Measurements from ENCODE around the gene SFSWAP. TPM values are rescaled to one million over a fixed set of nuclear protein-coding genes. Genes with fewer than 3 reads are reported as not detected.

The SFSWAP gene
- total and polyA plus RNA-seq, 2 of the 8 experiments (the other 6 are each of a cell fraction or from before 2014, with no cell fraction given), result 36.5 to 49.5 TPM

DNA sequence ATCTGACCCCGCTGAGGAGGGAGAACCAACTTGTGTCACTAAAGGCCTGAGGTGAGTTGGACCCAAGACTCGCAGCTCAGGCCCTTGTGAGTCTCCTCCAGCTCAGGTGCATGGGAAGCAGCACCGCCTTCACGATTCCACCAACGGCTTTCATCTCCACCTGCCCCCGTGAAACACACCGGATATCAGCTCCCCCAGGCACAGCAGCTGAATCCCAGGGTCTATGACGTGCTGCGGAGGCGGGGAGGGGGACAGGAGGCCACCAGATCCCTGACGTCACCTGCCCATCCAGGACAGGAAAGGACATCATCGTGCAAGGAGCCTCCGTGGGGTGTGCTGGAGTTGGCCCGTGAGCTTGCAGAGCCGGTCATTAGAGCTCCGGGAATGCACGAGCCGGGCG lies 18.5 kb upstream of the SFSWAP start (continued):
- TF ChIP-seq, protein P1, sequence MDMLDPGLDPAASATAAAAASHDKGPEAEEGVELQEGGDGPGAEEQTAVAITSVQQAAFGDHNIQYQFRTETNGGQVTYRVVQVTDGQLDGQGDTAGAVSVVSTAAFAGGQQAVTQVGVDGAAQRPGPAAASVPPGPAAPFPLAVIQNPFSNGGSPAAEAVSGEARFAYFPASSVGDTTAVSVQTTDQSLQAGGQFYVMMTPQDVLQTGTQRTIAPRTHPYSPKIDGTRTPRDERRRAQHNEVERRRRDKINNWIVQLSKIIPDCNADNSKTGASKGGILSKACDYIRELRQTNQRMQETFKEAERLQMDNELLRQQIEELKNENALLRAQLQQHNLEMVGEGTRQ (IDR thresholded peaks at IDR 0.05; ENCODE audit: low read length), result no peak
- TF ChIP-seq, protein P2, sequence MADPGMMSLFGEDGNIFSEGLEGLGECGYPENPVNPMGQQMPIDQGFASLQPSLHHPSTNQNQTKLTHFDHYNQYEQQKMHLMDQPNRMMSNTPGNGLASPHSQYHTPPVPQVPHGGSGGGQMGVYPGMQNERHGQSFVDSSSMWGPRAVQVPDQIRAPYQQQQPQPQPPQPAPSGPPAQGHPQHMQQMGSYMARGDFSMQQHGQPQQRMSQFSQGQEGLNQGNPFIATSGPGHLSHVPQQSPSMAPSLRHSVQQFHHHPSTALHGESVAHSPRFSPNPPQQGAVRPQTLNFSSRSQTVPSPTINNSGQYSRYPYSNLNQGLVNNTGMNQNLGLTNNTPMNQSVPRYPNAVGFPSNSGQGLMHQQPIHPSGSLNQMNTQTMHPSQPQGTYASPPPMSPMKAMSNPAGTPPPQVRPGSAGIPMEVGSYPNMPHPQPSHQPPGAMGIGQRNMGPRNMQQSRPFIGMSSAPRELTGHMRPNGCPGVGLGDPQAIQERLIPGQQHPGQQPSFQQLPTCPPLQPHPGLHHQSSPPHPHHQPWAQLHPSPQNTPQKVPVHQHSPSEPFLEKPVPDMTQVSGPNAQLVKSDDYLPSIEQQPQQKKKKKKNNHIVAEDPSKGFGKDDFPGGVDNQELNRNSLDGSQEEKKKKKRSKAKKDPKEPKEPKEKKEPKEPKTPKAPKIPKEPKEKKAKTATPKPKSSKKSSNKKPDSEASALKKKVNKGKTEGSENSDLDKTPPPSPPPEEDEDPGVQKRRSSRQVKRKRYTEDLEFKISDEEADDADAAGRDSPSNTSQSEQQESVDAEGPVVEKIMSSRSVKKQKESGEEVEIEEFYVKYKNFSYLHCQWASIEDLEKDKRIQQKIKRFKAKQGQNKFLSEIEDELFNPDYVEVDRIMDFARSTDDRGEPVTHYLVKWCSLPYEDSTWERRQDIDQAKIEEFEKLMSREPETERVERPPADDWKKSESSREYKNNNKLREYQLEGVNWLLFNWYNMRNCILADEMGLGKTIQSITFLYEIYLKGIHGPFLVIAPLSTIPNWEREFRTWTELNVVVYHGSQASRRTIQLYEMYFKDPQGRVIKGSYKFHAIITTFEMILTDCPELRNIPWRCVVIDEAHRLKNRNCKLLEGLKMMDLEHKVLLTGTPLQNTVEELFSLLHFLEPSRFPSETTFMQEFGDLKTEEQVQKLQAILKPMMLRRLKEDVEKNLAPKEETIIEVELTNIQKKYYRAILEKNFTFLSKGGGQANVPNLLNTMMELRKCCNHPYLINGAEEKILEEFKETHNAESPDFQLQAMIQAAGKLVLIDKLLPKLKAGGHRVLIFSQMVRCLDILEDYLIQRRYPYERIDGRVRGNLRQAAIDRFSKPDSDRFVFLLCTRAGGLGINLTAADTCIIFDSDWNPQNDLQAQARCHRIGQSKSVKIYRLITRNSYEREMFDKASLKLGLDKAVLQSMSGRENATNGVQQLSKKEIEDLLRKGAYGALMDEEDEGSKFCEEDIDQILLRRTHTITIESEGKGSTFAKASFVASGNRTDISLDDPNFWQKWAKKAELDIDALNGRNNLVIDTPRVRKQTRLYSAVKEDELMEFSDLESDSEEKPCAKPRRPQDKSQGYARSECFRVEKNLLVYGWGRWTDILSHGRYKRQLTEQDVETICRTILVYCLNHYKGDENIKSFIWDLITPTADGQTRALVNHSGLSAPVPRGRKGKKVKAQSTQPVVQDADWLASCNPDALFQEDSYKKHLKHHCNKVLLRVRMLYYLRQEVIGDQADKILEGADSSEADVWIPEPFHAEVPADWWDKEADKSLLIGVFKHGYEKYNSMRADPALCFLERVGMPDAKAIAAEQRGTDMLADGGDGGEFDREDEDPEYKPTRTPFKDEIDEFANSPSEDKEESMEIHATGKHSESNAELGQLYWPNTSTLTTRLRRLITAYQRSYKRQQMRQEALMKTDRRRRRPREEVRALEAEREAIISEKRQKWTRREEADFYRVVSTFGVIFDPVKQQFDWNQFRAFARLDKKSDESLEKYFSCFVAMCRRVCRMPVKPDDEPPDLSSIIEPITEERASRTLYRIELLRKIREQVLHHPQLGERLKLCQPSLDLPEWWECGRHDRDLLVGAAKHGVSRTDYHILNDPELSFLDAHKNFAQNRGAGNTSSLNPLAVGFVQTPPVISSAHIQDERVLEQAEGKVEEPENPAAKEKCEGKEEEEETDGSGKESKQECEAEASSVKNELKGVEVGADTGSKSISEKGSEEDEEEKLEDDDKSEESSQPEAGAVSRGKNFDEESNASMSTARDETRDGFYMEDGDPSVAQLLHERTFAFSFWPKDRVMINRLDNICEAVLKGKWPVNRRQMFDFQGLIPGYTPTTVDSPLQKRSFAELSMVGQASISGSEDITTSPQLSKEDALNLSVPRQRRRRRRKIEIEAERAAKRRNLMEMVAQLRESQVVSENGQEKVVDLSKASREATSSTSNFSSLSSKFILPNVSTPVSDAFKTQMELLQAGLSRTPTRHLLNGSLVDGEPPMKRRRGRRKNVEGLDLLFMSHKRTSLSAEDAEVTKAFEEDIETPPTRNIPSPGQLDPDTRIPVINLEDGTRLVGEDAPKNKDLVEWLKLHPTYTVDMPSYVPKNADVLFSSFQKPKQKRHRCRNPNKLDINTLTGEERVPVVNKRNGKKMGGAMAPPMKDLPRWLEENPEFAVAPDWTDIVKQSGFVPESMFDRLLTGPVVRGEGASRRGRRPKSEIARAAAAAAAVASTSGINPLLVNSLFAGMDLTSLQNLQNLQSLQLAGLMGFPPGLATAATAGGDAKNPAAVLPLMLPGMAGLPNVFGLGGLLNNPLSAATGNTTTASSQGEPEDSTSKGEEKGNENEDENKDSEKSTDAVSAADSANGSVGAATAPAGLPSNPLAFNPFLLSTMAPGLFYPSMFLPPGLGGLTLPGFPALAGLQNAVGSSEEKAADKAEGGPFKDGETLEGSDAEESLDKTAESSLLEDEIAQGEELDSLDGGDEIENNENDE (IDR thresholded peaks at IDR 0.05; ENCODE audit: insufficient replicate concordance, low read length), result no peak
